Tibial nerve (tissue), 4 donors: Measurements from ENCODE around the gene MYOM1. TPM values are rescaled to one million over a fixed set of nuclear protein-coding genes. Genes with fewer than 3 reads are reported as not detected.
"Not testable (repeated sequence)": the region's sequence is repeated elsewhere in the genome, so short reads cannot be mapped to it uniquely, and the experiment has no call there.

Experiments used
- DNase-seq, 2 donors: peaks; one replicate each; pipeline ENCODE4 v3.0.0-alpha.2; 2019; ENCODE audit warnings: low spot score in 2 of 2
- H3K27ac ChIP-seq, 4 donors: fragments of 200-600 bp; sonication (generic) in 3 of 4; one replicate each; pipeline ENCODE4 v1.5.1; 2017 to 2019; ENCODE audit warnings: mild to moderate bottlenecking in 1 of 4
- H3K27me3 ChIP-seq, 2 donors: fragments of 200-600 bp; sonication (generic) in 1 of 2; one replicate each; pipeline versions ENCODE4 v1.5.1 to v1.6.0; 2017 to 2019
- H3K36me3 ChIP-seq, 3 donors: fragments of 200-600 bp; sonication (generic); one replicate each; pipeline ENCODE4 v1.5.1; 2018 to 2019
- H3K4me1 ChIP-seq, 4 donors: fragments of 200-600 bp; sonication (generic) in 3 of 4; one replicate each; pipeline ENCODE4 v1.5.1; 2017 to 2019
- H3K4me3 ChIP-seq, 4 donors: fragments of 200-600 bp; sonication (generic) in 3 of 4; one replicate each; pipeline ENCODE4 v1.5.1; 2017 to 2019; ENCODE audit warnings: mild to moderate bottlenecking in 1 of 4, moderate library complexity in 1 of 4
- H3K9me3 ChIP-seq, 4 donors: fragments of 200-600 bp; sonication (generic) in 3 of 4; one replicate each; pipeline ENCODE4 v1.5.1; 2017 to 2019
- EP300 ChIP-seq, 2 donors: sonication (generic); formaldehyde crosslinking; IDR thresholded peaks; one replicate each; pipeline ENCODE4 v1.6.1; 2017; ENCODE audit warnings: antibody characterized with exemption in 2 of 2, mild to moderate bottlenecking in 1 of 2
- POLR2A ChIP-seq, 2 donors: fragments of 450-650 bp; IDR thresholded peaks; one replicate each; pipeline ENCODE4 v1.6.1; 2017; ENCODE audit warnings: antibody characterized with exemption in 2 of 2, mild to moderate bottlenecking in 2 of 2, moderate library complexity in 2 of 2
- WGBS, 2 donors: methylation state at CpG; one replicate each; pipeline ENCODE4 v1.1.5; 2018; 5-methylcytosine and 5-hydroxymethylcytosine counted together
- total RNA-seq, 4 donors: library from RNA; depleted of rRNA; stranded (reverse); fragments of >200 nt; gene quantifications; one replicate each; pipeline ENCODE4 v1.1.0, GENCODE V29; 2016
- TF ChIP-seq, protein P1 (sequence below), 5 experiments: fragments of 200-600 bp in 3 of 5; fragments of 450-650 bp in 2 of 5; sonication (generic) in 3 of 5; IDR thresholded peaks; one replicate each; pipeline ENCODE4 v1.5.1; 2016 to 2019; ENCODE audit warnings: antibody characterized with exemption in 5 of 5, mild to moderate bottlenecking in 3 of 5, moderate library complexity in 2 of 5

Gene MYOM1
- total RNA-seq, 4 donors from 2014 or later: 3.0 to 8.1 (median 5.6) TPM

DNA sequence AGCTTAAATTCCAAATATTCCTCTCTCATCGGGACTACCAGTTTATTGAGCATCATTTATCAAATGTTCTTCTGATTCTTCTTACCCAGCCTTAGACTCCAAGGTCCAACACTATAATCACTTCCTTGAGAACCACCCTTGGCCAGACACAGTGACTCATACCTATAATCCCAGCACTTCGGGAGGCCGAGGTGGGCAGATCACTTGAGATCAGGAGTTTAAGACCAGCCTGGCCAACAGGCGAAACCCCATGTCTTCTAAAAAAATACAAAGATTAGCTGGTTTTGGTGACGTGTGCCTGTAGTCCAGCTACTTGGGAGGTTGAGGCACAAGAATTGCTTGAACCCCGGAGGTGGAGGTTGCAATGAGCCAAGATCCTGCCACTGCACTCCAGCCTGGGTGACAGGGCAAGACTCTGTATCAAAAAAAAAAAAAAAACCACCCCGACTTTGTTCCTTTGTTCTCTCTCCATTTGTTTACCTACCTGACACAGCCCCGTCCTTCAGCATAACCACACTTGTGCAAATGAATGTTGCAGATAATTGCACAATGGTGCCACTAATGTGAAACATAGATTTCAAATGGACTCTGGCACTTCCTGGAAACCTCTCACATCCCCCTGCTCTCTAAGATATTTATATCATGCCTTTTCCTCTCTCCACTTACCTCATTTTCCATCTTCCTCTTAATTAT, 167.9 kb downstream of the MYOM1 start:
- Histone ChIP-seq H3K27me3 (no peaks in the 10 kb centered on the region), H3K27ac (no peak overlapping the region), H3K9me3 (no peaks in the 10 kb centered on the region), H3K36me3 (no peaks in the 10 kb centered on the region), H3K4me1 (peaks cover 0 to 13% (median under 1%) of the 10 kb centered on the region in 4 donors), H3K4me3 (no peak overlapping the region)
- WGBS, 2 donors: 89 to 90% methylated on average over 8 of the region's 8 CpGs
- TF ChIP-seq EP300 (IDR thresholded peaks at IDR 0.05): no peak
- TF ChIP-seq, protein P1, sequence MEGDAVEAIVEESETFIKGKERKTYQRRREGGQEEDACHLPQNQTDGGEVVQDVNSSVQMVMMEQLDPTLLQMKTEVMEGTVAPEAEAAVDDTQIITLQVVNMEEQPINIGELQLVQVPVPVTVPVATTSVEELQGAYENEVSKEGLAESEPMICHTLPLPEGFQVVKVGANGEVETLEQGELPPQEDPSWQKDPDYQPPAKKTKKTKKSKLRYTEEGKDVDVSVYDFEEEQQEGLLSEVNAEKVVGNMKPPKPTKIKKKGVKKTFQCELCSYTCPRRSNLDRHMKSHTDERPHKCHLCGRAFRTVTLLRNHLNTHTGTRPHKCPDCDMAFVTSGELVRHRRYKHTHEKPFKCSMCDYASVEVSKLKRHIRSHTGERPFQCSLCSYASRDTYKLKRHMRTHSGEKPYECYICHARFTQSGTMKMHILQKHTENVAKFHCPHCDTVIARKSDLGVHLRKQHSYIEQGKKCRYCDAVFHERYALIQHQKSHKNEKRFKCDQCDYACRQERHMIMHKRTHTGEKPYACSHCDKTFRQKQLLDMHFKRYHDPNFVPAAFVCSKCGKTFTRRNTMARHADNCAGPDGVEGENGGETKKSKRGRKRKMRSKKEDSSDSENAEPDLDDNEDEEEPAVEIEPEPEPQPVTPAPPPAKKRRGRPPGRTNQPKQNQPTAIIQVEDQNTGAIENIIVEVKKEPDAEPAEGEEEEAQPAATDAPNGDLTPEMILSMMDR (IDR thresholded peaks at IDR 0.05): no peak
- TF ChIP-seq POLR2A (IDR thresholded peaks at IDR 0.05): no peak
- DNase-seq: no peak

DNA sequence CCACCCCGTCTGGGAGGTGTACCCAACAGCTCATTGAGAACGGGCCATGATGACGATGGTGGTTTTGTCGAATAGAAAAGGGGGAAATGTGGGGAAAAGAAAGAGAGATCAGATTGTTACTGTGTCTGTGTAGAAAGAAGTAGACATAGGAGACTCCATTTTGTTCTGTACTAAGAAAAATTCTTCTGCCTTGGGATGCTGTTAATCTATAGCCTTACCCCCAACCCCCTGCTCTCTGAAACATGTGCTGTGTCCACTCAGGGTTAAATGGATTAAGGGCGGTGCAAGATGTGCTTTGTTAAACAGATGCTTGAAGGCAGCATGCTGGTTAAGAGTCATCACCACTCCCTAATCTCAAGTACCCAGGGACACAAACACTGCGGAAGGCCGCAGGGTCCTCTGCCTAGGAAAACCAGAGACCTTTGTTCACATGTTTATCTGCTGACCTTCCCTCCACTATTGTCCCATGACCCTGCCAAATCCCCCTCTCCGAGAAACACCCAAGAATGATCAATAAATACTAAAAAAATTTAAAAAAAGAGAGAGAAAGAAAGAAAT, 169.8 kb downstream of the MYOM1 start:
- 72 to 80% methylated on average over 2 to 3 of the region's 8 CpGs for WGBS, 2 donors
- H3K27me3 ChIP-seq, H3K36me3 ChIP-seq, H3K4me3 ChIP-seq, H3K27ac ChIP-seq, DNase-seq, H3K4me1 ChIP-seq, H3K9me3 ChIP-seq: not testable (repeated sequence)

DNA sequence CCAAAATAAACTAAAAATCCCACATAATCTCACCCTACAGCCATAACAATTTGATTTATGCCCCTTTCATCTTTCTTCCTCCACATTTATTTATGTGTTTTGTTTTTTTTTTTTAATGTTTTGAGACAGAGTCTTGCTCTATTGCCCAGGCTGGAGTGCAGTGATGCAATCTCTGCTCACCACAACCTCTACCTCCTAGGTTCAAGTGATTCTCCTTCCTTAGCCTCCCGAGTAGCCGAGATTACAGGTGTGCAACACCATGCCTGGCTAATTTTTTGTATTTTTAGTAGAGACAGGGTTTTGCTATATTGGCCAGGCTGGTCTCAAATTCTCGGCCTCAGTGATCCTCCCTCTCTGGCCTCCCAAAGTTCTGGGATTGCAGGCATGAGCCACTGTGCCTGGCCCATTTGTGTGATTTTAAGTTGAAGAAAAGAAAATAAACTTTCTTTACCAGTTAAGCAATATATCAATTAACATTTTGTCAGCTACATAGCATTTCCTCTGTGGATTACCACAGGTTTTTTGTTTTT, 170.9 kb downstream of the MYOM1 start:
- WGBS, 2 donors: 97 to 98% methylated on average over 3 of the region's 3 CpGs
- Histone ChIP-seq H3K4me1 (peaks cover 0 to 8% (median 2%) of the 10 kb centered on the region in 4 donors), H3K27ac (no peak overlapping the region), H3K36me3 (no peaks in the 10 kb centered on the region), H3K4me3 (no peak overlapping the region), H3K9me3 (no peaks in the 10 kb centered on the region), H3K27me3 (no peaks in the 10 kb centered on the region)
- DNase-seq: no peak
- TF ChIP-seq EP300 (IDR thresholded peaks at IDR 0.05) (no peak), POLR2A (IDR thresholded peaks at IDR 0.05) (no peak)
- TF ChIP-seq, protein P1 (IDR thresholded peaks at IDR 0.05): no peak

DNA sequence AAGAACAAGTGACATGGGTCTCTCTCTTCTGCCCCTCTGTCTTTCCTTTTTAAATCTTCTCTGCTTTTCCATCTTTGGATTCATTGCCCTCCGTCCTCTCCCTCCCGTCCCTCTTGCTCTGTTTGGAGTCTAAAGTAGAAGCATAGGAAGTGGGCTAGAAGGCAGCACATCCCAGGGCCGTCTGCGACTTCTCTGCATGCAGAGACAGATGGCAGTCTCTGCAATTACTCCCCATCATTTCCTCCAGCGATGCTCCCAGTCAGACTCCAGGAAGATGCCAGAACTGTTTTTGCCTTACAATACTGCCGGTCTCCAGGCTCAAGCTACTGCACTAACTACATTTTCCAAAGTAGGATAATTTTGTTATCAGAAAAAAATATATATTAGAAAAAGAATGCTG, 171.6 kb downstream of the MYOM1 start:
- H3K27ac ChIP-seq: no peak overlapping the region
- no peak for DNase-seq
- no peaks in the 10 kb centered on the region for H3K9me3 ChIP-seq
- peaks cover 0 to 8% (median 2%) of the 10 kb centered on the region in 4 donors for H3K4me1 ChIP-seq
- H3K27me3 ChIP-seq: no peaks in the 10 kb centered on the region
- WGBS, 2 donors: 41% methylated on average over 6 of the region's 6 CpGs
- TF ChIP-seq POLR2A (IDR thresholded peaks at IDR 0.05) (no peak), EP300 (IDR thresholded peaks at IDR 0.05) (no peak)
- TF ChIP-seq, protein P1 (IDR thresholded peaks at IDR 0.05): no peak
- no peaks in the 10 kb centered on the region for H3K36me3 ChIP-seq
- H3K4me3 ChIP-seq: no peak overlapping the region

DNA sequence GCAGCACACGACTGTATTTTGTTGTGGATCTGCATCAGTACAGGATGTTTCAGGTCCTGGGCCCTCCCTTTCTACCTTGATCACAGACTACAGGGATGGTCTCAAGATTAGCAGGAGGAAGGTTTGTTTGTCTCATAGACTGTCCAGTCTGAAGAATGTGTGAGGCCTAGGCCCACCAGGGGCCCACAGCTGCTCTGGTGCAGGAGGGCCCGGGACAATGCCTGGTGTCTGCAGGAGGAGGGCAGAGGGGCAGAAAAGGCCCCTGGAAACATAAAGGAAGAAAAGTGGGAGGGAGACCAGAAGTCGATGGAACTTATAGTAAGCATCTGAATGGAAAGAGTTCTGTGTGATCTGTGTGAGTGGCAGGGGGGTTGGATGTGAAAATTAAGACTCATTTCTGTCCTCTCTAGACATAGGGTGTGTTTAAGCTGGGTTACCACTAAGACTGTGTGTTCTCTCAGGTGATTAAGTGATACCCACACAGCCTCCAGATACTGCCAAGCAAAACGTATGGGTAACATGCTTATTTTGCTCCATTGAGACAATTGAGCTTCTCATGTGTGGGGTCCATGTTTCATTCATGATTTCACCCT, 173.5 kb downstream of the MYOM1 start:
- no peak for TF ChIP-seq POLR2A (IDR thresholded peaks at IDR 0.05)
- TF ChIP-seq, protein P1 (IDR thresholded peaks at IDR 0.05): no peak
- no peak for TF ChIP-seq EP300 (IDR thresholded peaks at IDR 0.05)
- no peaks in the 10 kb centered on the region for H3K9me3 ChIP-seq
- WGBS, 2 donors: 61 to 66% methylated on average over 4 of the region's 4 CpGs

More for the DNA sequence above, 173.5 kb downstream of the MYOM1 start:
- Histone ChIP-seq H3K4me1 (peaks cover 0 to 8% (median 2%) of the 10 kb centered on the region in 4 donors), H3K4me3 (no peak overlapping the region), H3K27ac (no peak overlapping the region), H3K27me3 (no peaks in the 10 kb centered on the region), H3K36me3 (no peaks in the 10 kb centered on the region)
- DNase-seq: no peak
